Measurements from ENCODE around the gene ALS2.
"Not testable (repeated sequence)": the region's sequence is repeated elsewhere in the genome, so short reads cannot be mapped to it uniquely, and the experiment has no call there.

The ALS2 gene

DNA sequence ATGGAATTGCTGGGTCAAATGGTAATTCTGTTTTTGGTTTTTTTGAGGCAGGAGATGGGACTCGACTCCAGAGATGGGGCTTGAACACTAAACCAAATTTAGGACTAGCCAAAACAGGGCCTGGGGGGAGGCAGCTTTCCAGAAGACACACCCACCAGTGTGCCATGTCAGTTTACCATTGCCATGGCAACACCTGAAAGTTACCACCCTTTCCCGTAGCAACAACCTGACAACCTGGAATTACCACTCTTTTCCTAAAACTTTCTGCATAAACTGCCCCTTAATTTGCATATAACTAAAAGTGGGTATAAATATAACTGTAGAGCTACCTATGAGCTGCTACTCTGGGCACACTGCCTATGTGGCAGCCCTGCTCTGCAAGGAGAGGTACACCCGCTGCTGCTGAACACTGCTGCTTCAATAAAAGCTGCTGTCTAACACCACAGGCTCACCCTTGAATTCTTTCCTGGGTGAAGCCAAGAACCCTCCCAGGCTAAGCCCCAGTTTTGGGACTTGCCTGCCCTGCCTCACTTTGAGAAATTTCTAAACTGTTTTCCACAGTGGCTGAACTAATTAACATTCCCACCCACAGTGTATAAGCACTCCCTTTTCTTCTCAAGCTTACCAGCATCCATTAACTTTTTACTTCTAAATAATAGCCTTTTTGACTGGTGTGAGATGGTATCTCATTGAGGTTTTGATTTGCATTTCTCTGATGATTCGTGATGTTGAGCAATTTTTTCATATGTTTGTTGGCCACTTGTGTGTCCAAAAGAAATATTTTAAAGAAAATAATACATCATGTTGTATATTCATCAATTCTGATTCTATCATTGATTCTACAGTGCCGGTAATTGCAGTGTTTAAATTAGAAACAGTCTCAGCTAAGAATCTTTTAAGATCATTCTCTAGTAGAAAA lies 36.2 kb upstream of the ALS2 start:
- no peak for DNase-seq (ENCODE audit: low spot score)
- TF ChIP-seq, protein P1, sequence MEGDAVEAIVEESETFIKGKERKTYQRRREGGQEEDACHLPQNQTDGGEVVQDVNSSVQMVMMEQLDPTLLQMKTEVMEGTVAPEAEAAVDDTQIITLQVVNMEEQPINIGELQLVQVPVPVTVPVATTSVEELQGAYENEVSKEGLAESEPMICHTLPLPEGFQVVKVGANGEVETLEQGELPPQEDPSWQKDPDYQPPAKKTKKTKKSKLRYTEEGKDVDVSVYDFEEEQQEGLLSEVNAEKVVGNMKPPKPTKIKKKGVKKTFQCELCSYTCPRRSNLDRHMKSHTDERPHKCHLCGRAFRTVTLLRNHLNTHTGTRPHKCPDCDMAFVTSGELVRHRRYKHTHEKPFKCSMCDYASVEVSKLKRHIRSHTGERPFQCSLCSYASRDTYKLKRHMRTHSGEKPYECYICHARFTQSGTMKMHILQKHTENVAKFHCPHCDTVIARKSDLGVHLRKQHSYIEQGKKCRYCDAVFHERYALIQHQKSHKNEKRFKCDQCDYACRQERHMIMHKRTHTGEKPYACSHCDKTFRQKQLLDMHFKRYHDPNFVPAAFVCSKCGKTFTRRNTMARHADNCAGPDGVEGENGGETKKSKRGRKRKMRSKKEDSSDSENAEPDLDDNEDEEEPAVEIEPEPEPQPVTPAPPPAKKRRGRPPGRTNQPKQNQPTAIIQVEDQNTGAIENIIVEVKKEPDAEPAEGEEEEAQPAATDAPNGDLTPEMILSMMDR (IDR thresholded peaks at IDR 0.05; ENCODE audit: borderline replicate concordance, control extremely low read depth, extremely low read depth, insufficient read depth, missing control alignments): no peak
- in situ Hi-C loops (cut with MboI; ENCODE audit: low sequenced_read_pairs, unreplicated experiment): no loop called here

DNA sequence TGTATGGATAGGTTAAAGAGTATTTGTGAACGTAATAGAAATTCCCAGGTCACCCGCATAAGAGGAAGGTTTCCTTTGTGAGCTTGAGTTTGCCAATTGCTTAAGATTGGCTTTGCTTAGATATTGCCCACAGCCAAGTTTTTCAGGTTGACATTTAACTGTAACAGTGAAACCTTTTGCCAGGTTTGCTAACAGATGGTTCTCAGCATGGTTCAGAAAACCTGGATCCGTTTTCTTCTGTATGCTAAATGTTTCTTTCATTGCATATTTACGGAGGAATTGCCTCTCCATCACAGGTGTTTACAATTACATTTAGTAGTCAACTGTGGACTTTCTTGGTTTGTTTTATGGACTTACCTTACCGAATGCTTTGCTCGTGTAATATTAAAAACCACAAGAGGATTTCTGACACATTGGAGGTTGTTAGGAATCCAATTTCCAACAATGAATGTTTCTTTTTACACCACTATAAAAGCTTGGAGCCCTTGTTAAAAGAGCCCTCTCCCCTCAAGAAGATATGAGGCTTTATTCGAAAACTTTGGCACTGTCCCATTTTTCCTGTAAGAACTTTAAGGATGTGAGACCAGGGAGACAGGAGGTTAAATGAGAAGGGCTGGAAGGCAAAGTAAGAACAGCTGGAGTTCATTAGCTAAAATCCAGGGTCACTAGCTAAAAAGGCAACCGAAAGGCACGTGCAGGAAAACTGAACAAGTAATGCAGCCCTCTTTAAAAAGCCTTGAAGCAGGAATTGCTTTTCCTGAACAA lies 33.4 kb upstream of the ALS2 start:
- in situ Hi-C loops (cut with MboI; ENCODE audit: low sequenced_read_pairs, unreplicated experiment): no loop called here
- TF ChIP-seq, protein P1 (IDR thresholded peaks at IDR 0.05; ENCODE audit: borderline replicate concordance, control extremely low read depth, extremely low read depth, insufficient read depth, missing control alignments): no peak
- DNase-seq (ENCODE audit: low spot score): no peak

DNA sequence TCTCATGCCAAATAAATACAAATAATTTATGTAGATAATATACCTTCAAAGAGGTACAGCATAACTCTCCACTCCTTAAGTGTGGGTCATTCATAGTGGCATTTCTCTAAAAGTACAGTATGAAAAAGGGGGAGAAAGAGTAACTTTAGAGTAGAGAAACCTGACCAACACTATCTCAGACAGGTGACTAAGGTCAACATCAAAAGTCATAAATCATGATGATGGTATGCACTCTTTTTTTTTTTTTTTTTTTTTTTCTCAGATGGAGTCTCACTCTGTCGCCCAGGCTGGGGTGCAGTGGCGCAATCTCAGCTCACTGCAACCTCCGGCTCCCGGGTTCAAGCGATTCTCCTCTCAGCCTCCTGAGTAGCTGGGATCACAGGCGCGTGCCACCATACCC lies 29.9 kb upstream of the ALS2 start:
- in situ Hi-C loops (cut with MboI; ENCODE audit: low sequenced_read_pairs, unreplicated experiment); DNase-seq (ENCODE audit: low spot score): not testable (repeated sequence)

DNA sequence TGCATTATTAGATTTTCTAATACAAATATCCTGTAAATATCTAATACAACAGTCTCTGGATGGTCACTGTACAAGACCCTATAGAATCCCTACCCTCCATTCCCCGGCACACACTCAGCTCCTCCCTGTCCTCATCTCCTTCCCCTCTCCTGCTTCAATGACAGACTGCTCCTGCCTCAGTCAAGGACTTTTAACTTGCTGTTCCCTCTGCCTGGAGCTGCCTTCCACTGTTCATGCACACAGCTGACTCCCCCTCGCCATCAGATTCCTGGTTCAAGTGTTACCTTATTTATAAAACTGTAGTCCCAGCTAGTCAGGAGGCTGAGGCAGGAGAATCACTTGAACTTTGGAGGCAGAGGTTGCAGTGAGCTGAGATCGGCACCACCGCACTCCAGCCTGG lies 28.9 kb upstream of the ALS2 start:
- in situ Hi-C loops (cut with MboI; ENCODE audit: low sequenced_read_pairs, unreplicated experiment): no loop called here
- DNase-seq (ENCODE audit: low spot score): no peak
- TF ChIP-seq, protein P1 (IDR thresholded peaks at IDR 0.05; ENCODE audit: borderline replicate concordance, control extremely low read depth, extremely low read depth, insufficient read depth, missing control alignments): no peak

DNA sequence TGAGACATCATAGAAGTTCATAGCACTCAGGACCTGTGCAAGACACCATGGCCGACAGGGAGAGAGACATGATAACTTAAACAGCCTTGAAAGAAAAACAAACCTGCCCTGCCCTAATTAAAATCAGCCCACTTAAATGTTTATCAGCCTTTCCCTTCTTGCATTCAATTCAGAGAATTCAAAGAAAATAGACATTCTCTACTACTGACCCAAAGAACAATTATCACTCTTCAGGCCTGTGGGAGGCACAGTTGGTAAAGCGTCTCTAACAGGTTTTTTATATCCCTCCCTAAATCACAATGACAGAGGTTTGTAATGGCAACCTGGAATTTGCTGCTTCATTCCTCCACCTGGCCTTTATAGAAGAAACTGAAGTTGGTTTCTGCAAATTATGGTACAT lies 27.3 kb upstream of the ALS2 start:
- DNase-seq (ENCODE audit: low spot score): no peak
- in situ Hi-C loops (cut with MboI; ENCODE audit: low sequenced_read_pairs, unreplicated experiment): no loop called here
- TF ChIP-seq, protein P1 (IDR thresholded peaks at IDR 0.05; ENCODE audit: borderline replicate concordance, control extremely low read depth, extremely low read depth, insufficient read depth, missing control alignments): no peak

DNA sequence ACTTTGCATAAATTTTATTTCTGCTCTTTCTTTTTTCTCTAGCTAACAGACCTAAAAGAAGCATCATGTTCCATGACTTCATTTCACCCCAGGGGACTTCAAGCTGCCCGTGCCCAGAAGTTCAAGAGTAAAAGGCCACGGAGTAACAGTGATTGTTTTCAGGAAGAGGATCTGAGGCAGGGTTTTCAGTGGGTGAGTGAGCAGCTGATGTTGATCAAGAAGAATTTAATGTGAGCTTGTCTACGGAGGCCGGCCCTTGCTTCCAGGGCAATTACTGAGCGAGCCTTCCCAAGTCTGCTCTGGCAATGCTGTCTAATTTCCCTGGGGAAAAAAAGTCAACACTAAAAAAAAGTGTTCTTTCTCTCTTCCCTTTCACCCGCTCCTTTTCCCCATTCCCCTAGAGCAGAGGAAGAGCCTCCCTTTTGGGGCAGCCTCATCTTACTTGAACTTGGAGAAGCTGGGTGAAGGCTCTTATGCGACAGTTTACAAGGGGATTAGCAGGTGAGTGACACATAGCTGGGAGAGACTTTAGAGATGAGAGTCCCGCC lies 26.8 kb upstream of the ALS2 start:
- TF ChIP-seq, protein P1 (IDR thresholded peaks at IDR 0.05; ENCODE audit: borderline replicate concordance, control extremely low read depth, extremely low read depth, insufficient read depth, missing control alignments): no peak
- DNase-seq (ENCODE audit: low spot score): no peak
- in situ Hi-C loops (cut with MboI; ENCODE audit: low sequenced_read_pairs, unreplicated experiment): no loop called here

Measured in GM13976 (cell line).